ENCODE measurements around the gene KIF26B. TPM values are rescaled to one million over a fixed set of nuclear protein-coding genes. Genes with fewer than 3 reads are reported as not detected.

Gene KIF26B
- total and polyA plus RNA-seq, 2 experiments from 2014 or later, result 0.03 to 0.76 TPM

DNA sequence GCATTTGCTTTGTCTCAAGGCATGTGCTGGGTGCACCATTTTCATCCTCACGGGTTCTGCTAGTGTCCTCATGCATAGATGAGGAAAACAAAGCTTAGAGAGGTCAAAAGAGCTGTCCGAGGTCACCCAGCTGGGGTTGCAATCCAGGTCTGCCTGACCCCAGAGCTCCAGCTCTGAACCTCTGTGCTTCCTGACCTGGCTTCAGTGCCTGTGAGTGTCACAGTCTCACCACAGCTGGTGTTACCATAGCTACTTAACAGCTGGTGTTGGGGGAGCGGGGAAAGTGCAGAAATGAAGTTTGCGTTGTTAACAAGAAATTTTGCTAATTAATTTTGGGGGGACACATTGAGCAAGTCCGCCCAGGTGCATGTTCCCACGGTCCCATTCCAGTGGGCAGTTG is 328.5 kb downstream of the KIF26B start (continued):
- TF ChIP-seq, protein P1, sequence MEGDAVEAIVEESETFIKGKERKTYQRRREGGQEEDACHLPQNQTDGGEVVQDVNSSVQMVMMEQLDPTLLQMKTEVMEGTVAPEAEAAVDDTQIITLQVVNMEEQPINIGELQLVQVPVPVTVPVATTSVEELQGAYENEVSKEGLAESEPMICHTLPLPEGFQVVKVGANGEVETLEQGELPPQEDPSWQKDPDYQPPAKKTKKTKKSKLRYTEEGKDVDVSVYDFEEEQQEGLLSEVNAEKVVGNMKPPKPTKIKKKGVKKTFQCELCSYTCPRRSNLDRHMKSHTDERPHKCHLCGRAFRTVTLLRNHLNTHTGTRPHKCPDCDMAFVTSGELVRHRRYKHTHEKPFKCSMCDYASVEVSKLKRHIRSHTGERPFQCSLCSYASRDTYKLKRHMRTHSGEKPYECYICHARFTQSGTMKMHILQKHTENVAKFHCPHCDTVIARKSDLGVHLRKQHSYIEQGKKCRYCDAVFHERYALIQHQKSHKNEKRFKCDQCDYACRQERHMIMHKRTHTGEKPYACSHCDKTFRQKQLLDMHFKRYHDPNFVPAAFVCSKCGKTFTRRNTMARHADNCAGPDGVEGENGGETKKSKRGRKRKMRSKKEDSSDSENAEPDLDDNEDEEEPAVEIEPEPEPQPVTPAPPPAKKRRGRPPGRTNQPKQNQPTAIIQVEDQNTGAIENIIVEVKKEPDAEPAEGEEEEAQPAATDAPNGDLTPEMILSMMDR (conservative IDR thresholded peaks at IDR 0.05; ENCODE audit: low read depth in 2 of 2), result no peak
- TF ChIP-seq, protein P2, sequence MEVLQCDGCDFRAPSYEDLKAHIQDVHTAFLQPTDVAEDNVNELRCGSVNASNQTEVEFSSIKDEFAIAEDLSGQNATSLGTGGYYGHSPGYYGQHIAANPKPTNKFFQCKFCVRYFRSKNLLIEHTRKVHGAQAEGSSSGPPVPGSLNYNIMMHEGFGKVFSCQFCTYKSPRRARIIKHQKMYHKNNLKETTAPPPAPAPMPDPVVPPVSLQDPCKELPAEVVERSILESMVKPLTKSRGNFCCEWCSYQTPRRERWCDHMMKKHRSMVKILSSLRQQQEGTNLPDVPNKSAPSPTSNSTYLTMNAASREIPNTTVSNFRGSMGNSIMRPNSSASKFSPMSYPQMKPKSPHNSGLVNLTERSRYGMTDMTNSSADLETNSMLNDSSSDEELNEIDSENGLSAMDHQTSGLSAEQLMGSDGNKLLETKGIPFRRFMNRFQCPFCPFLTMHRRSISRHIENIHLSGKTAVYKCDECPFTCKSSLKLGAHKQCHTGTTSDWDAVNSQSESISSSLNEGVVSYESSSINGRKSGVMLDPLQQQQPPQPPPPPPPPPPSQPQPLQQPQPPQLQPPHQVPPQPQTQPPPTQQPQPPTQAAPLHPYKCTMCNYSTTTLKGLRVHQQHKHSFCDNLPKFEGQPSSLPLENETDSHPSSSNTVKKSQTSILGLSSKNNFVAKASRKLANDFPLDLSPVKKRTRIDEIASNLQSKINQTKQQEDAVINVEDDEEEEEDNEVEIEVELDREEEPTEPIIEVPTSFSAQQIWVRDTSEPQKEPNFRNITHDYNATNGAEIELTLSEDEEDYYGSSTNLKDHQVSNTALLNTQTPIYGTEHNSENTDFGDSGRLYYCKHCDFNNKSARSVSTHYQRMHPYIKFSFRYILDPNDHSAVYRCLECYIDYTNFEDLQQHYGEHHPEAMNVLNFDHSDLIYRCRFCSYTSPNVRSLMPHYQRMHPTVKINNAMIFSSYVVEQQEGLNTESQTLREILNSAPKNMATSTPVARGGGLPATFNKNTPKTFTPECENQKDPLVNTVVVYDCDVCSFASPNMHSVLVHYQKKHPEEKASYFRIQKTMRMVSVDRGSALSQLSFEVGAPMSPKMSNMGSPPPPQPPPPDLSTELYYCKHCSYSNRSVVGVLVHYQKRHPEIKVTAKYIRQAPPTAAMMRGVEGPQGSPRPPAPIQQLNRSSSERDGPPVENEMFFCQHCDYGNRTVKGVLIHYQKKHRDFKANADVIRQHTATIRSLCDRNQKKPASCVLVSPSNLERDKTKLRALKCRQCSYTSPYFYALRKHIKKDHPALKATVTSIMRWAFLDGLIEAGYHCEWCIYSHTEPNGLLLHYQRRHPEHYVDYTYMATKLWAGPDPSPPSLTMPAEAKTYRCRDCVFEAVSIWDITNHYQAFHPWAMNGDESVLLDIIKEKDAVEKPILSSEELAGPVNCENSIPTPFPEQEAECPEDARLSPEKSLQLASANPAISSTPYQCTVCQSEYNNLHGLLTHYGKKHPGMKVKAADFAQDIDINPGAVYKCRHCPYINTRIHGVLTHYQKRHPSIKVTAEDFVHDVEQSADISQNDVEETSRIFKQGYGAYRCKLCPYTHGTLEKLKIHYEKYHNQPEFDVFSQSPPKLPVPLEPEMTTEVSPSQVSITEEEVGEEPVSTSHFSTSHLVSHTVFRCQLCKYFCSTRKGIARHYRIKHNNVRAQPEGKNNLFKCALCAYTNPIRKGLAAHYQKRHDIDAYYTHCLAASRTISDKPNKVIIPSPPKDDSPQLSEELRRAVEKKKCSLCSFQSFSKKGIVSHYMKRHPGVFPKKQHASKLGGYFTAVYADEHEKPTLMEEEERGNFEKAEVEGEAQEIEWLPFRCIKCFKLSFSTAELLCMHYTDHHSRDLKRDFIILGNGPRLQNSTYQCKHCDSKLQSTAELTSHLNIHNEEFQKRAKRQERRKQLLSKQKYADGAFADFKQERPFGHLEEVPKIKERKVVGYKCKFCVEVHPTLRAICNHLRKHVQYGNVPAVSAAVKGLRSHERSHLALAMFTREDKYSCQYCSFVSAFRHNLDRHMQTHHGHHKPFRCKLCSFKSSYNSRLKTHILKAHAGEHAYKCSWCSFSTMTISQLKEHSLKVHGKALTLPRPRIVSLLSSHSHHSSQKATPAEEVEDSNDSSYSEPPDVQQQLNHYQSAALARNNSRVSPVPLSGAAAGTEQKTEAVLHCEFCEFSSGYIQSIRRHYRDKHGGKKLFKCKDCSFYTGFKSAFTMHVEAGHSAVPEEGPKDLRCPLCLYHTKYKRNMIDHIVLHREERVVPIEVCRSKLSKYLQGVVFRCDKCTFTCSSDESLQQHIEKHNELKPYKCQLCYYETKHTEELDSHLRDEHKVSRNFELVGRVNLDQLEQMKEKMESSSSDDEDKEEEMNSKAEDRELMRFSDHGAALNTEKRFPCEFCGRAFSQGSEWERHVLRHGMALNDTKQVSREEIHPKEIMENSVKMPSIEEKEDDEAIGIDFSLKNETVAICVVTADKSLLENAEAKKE (CRISPR knock-in tag; IDR thresholded peaks at IDR 0.05), result no peak

- H3K27me3 ChIP-seq (ENCODE audit: insufficient read depth), result no peaks in the 10 kb centered on the region
- peak overlapping the region; percentile 25; the same call in 1 of the 3 replicates for H3K4me3 Mint-ChIP-seq
- peaks cover 7% of the 10 kb centered on the region for H3K27me3 Mint-ChIP-seq (ENCODE audit: insufficient read depth, low read depth, poor library complexity)
- H3K36me3 ChIP-seq (ENCODE audit: insufficient read depth), result no peaks in the 10 kb centered on the region
- H3K4me2 ChIP-seq, result peak overlapping the region; percentile 50; the same call in 1 of the 2 replicates
- peaks cover 32% of the 10 kb centered on the region for H3K4me1 Mint-ChIP-seq
- no peaks in the 10 kb centered on the region for H3K79me2 ChIP-seq (replicated peaks; ENCODE audit: insufficient read depth)
- peaks cover 17% of the 10 kb centered on the region for H3K4me1 ChIP-seq (ENCODE audit: insufficient read depth)
- DNase-seq (ENCODE audit: low spot score), result peak; percentile 66
- ATAC-seq, result peak; percentile 85
- no peaks in the 10 kb centered on the region for H3K9me2 ChIP-seq (ENCODE audit: insufficient read depth)
- no peak overlapping the region for H3K4me3 ChIP-seq
- no peaks in the 10 kb centered on the region for H3K9me3 Mint-ChIP-seq
- no peak overlapping the region for H2AFZ ChIP-seq
- H3K36me3 Mint-ChIP-seq (ENCODE audit: low read depth), result no peaks in the 10 kb centered on the region
- H3F3A ChIP-seq (replicated peaks; ENCODE audit: low read depth), result no peaks in the 10 kb centered on the region
- H3K27ac Mint-ChIP-seq, result no peak overlapping the region
- H3K27ac ChIP-seq (ENCODE audit: low read depth), result no peak overlapping the region
- TF ChIP-seq JUNB (IDR thresholded peaks at IDR 0.05; ENCODE audit: unreplicated experiment) (no peak), NANOG (IDR thresholded peaks at IDR 0.05; ENCODE audit: borderline replicate concordance) (peak; percentile 63), ZNF114 (CRISPR knock-in tag; IDR thresholded peaks at IDR 0.05) (no peak)
- TF ChIP-seq, protein P2 (CRISPR knock-in tag; IDR thresholded peaks at IDR 0.05), result peak; percentile 39; the same call in 1 of the 2 replicates
- H4K20me1 ChIP-seq (replicated peaks; ENCODE audit: insufficient read depth), result no peaks in the 10 kb centered on the region
Measured at GRCh38 chr1:245484176-245484575, 329.4 kb downstream of the KIF26B start.
